ENCODE data around the gene GPS1. TPM values are rescaled to one million over a fixed set of nuclear protein-coding genes. Genes with fewer than 3 reads are reported as not detected.

Gene GPS1
- total RNA-seq, 6 experiments from 2014 or later: 127 to 144 (median 141) TPM

DNA sequence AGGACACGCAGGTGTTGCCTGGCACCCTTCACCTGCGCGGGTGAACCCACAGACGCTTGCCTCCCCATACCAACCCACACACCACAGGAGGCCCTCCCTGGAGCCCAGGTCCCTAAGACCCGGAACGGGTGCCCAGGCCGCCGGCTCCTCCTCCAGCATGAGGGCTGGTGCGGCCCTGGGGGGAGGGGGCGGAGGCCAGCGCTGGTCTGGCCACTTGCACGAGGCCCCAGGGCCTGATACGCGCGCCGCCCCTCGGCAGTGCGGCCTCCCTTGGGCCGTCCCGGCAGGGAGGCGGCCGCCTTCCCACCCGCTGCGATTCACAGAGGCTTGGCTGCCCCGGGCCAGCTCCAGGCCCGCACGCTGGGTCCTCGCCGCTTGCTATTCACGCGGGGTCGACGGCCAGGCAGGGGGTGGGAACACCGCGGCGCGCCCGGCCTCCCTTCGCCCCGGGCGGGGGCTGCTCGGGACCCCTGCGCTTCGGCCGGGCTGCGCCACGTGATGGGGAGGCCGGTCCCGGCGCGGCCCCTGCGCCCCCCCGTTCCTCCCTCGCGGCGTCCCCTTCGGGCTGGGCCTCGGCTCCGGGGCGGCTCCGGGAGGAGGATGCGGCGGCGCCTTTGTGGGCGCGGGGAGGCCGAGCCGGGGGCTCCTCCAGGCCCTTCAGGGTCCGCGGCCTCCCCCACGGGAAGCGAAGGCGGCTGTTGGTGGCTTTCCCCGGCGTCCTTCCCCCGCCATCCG is 45.7 kb downstream of the GPS1 start:
- Mint-ChIP-seq H3K4me1 (ENCODE audit: low read depth) (no peaks in the 10 kb centered on the region), H3K27me3 (ENCODE audit: insufficient read depth) (no peaks in the 10 kb centered on the region), H3K4me3 (peak overlapping the region; percentile 78), H3K36me3 (ENCODE audit: low read depth) (no peaks in the 10 kb centered on the region), H3K9me3 (no peaks in the 10 kb centered on the region), H3K27ac (no peak overlapping the region)
- TF ChIP-seq, protein P1, sequence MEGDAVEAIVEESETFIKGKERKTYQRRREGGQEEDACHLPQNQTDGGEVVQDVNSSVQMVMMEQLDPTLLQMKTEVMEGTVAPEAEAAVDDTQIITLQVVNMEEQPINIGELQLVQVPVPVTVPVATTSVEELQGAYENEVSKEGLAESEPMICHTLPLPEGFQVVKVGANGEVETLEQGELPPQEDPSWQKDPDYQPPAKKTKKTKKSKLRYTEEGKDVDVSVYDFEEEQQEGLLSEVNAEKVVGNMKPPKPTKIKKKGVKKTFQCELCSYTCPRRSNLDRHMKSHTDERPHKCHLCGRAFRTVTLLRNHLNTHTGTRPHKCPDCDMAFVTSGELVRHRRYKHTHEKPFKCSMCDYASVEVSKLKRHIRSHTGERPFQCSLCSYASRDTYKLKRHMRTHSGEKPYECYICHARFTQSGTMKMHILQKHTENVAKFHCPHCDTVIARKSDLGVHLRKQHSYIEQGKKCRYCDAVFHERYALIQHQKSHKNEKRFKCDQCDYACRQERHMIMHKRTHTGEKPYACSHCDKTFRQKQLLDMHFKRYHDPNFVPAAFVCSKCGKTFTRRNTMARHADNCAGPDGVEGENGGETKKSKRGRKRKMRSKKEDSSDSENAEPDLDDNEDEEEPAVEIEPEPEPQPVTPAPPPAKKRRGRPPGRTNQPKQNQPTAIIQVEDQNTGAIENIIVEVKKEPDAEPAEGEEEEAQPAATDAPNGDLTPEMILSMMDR (IDR thresholded peaks at IDR 0.05): no peak
- peak; percentile 31 for DNase-seq

DNA sequence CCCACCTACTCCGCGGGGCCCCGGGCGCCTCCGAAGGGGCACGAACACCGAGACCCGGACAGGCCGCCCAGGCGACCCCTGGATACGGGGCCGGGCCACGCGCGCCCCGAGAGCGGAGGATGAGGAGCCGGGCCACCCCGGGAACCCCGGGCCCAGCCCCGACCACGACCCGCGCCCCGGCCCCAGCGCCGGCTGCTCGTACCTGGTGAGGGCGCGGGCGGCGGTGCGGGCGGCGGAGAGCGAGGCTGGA is 46.1 kb downstream of the GPS1 start:
- Mint-ChIP-seq H3K4me1 (ENCODE audit: low read depth) (no peaks in the 10 kb centered on the region), H3K36me3 (ENCODE audit: low read depth) (no peaks in the 10 kb centered on the region), H3K4me3 (peak overlapping the region; percentile 62), H3K27me3 (ENCODE audit: insufficient read depth) (no peaks in the 10 kb centered on the region), H3K27ac (no peak overlapping the region), H3K9me3 (no peaks in the 10 kb centered on the region)
- TF ChIP-seq, protein P1 (IDR thresholded peaks at IDR 0.05): no peak
- DNase-seq: no peak

DNA sequence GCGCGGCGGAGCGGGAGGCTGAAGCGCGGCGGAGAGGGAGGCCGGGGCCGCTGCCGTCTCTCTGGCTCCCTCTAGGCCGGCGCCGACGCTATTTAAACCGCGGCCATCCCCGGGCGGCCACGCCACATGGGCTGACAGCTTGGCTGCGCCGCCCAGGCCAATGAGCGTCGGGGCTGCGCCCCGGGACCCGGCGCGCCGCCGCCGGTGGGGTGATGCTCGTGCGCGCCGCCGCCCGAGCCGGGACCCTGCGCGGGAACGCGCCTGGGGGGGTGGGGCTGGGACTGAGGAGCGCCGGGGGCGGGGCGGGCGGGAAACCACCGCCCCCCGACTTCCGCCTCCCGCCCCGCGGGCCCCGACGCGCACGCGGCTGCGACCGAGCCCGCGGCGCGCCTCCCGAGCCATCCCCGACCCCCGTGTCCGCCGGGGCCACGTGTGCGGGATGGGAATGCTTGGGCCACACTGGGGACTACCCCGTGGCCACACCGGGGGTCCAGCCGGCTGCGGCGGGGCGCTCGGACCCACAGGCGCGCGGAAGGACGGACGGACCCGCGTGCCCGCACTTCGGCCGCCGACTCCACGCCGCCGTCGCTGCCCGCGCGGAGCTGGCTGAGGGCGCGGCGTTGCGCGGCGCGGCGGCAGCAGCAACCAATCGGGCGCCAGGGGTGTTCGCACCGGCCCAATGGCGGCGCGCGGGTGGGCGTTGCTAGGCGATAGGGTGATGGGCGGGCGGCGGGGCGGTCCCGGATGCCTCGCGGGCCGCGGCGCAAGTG is 46.7 kb downstream of the GPS1 start, which contains the start of gene FASN:
Gene FASN (minus strand): TSS at position 68 of the 770 bp plus-strand sequence. CDS start 1,791 bp downstream, outside the sequence.
- H3K4me3 Mint-ChIP-seq: peak within 1 kb of the TSS; percentile 78
- TF ChIP-seq, protein P1 (IDR thresholded peaks at IDR 0.05): peak; percentile 69
- no peaks in the 10 kb centered on the region for H3K27me3 Mint-ChIP-seq (ENCODE audit: insufficient read depth)
- H3K4me1 Mint-ChIP-seq (ENCODE audit: low read depth): no peaks in the 10 kb centered on the region
- DNase-seq: peak; percentile 92
- no peak within 1 kb of the TSS for H3K27ac Mint-ChIP-seq
- no peaks in the 10 kb centered on the region for H3K9me3 Mint-ChIP-seq
- H3K36me3 Mint-ChIP-seq (ENCODE audit: low read depth): no peaks in the 10 kb centered on the region

DNA sequence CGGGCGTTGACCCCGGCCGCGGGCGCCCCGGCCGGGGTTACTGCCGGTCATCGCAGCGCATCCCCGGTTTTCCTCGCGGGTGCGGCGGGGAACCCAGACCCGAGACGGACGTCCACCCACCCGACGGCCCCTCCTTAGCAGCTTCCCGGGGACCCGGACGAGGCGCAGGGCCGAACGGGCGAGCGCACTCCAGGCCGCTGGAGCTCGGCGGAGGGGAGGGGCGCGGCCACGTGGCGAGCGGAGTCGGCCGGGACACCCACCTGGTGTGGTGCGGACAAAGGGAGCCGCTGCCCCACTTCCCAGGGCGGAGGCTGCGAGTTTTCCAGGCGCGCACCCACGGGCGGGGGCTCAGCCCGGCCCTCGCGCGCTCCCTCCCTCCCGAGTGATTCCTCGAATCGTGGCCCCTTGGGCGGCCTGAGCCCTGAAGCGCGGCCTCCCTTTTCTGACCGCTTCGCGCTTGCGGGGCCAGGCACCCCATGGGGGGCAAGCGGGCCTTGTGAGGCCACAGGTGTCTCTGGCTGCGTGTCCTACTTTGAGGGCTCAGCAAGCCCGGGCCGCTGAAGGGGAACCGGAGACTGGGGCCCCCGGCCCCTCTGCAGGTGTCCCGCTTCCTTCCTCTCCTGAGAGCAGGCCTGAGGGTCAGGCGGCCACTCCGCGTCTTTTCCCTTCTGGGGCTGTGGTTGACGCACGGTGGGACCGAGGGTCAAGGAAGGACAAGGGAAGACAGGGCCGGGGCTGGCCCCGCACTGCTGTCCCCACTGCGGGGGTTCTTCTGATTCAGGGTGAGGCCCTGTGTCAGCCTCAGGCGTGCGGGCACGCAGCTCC is 47.5 kb downstream of the GPS1 start:
- no peak for DNase-seq
- Mint-ChIP-seq H3K4me1 (ENCODE audit: low read depth) (no peaks in the 10 kb centered on the region), H3K9me3 (no peaks in the 10 kb centered on the region), H3K27me3 (ENCODE audit: insufficient read depth) (no peaks in the 10 kb centered on the region), H3K27ac (peak overlapping the region; percentile 74), H3K36me3 (ENCODE audit: low read depth) (no peaks in the 10 kb centered on the region), H3K4me3 (peak overlapping the region; percentile 61)
- TF ChIP-seq, protein P1 (IDR thresholded peaks at IDR 0.05): no peak

DNA sequence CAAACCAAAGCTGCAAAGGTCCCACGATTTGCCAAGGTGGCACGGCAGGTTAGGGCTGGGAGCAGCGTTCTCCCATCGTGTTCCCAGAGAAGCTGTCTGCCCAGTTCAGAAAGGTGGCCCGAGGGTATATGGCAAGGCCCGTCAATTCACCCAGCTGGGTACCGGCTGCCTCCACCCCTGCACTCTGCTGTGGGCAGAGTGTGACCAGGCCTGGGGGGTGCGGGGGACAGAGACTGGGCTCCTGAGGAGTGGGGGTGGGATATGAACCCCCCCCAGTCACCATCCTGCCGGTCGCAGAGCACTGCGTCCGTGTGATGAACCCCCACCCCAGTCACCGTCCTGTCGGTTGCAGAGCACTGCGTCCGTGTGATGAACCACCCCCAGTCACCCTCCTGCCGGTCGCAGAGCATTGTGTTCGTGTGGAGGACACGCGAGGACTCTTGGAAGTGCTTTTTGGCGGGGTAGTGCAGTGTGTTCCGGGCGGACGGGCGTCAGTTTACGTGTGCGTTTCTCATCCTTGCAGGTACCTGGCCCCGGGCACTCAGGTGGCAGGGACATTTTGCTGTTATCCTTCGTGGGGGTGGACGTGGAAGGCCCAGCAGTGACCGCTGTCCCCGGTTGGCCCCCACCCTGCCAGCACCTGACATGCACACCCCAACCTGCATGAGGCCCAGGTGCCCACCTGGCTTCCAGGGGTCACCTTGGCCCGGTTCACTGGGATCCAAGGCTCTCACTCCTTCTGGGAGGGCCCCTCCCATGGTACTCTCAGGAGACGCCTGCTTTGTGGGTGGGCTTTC is 49.0 kb downstream of the GPS1 start:
- H3K4me3 Mint-ChIP-seq: no peak overlapping the region
- no peaks in the 10 kb centered on the region for H3K4me1 Mint-ChIP-seq (ENCODE audit: low read depth)
- H3K27me3 Mint-ChIP-seq (ENCODE audit: insufficient read depth): no peaks in the 10 kb centered on the region
- H3K9me3 Mint-ChIP-seq: no peaks in the 10 kb centered on the region
- DNase-seq: no peak
- H3K36me3 Mint-ChIP-seq (ENCODE audit: low read depth): no peaks in the 10 kb centered on the region
- TF ChIP-seq, protein P1 (IDR thresholded peaks at IDR 0.05): no peak
- no peak overlapping the region for H3K27ac Mint-ChIP-seq

All from HFFc6 (cell line).